ENCODE measurements around the gene RHOT2. TPM values are rescaled to one million over a fixed set of nuclear protein-coding genes. Genes with fewer than 3 reads are reported as not detected.
"Not testable (repeated sequence)": the region's sequence is repeated elsewhere in the genome, so short reads cannot be mapped to it uniquely, and the experiment has no call there.

The RHOT2 gene
- total RNA-seq, 1 experiment from 2014 or later: 210 TPM

DNA sequence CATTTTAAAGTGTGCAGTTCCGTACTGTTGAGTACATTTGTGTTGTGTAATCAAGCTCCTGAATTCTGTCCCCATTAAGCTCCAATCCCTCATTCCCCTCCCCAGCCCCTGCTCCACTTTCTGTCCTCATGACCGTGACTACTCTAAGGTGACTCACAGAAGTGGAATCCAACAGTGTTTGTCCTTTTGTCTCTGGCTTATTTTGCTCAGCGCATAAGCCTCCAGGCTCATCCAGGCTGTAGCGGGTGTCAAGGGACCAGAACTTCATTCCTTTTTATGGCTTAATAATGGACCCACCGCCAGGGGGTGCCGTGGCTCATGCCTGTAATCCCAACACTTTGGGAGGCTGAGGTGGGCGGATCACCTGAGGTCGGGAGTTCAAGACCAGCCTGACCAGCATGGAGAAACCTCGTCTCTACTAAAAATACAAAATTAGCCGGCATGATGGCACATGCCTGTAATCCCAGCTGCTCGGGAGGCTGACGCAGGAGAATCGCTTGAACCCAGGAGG is 44.9 kb downstream of the RHOT2 start:
- H3K4me1 ChIP-seq (ENCODE audit: insufficient read depth, low read length); H2BK20ac ChIP-seq (ENCODE audit: low read depth, low read length, poor library complexity, severe bottlenecking); H2BK120ac ChIP-seq (ENCODE audit: low read depth, low read length, poor library complexity, severe bottlenecking); H4K20me1 ChIP-seq (ENCODE audit: control insufficient read depth, insufficient read depth, insufficient read length); H3T11ph ChIP-seq (ENCODE audit: low read length); H3K79me1 ChIP-seq (ENCODE audit: insufficient read depth, low read depth, low read length, poor library complexity, severe bottlenecking); H3K14ac ChIP-seq (ENCODE audit: insufficient read depth, low read length); H2BK15ac ChIP-seq (ENCODE audit: low read depth, low read length); H2AFZ ChIP-seq (ENCODE audit: low read length); H3K23me2 ChIP-seq (ENCODE audit: insufficient read length, low read depth, low read length, poor library complexity, severe bottlenecking); H3K4me2 ChIP-seq (ENCODE audit: insufficient read depth, insufficient read length, low read length); H3K9me3 Mint-ChIP-seq; H3K4ac ChIP-seq (ENCODE audit: low read depth, low read length); H3K23ac ChIP-seq (ENCODE audit: insufficient read length, low read depth, low read length); H3K27ac ChIP-seq (ENCODE audit: insufficient read length, low read depth, low read length); H3K18ac ChIP-seq (ENCODE audit: insufficient read length, low read depth, low read length); H4K91ac ChIP-seq (ENCODE audit: insufficient read length, low read depth, low read length); H2BK5ac ChIP-seq (ENCODE audit: insufficient read length, low read length); H3K36me3 Mint-ChIP-seq (ENCODE audit: insufficient read depth in 1 of 3, low read depth in 3 of 3); H4K5ac ChIP-seq (ENCODE audit: insufficient read length, low read depth, low read length); H2AK5ac ChIP-seq (ENCODE audit: insufficient read length, low read length); H3K9me3 ChIP-seq (ENCODE audit: control insufficient read depth, low read depth, low read length); H4K8ac ChIP-seq (replicated peaks; ENCODE audit: insufficient read length, low read depth, low read length); H2BK12ac ChIP-seq (ENCODE audit: insufficient read length, low read depth, low read length); H3K79me2 ChIP-seq (ENCODE audit: insufficient read depth, low read length); H3K56ac ChIP-seq (ENCODE audit: insufficient read length, low read depth, low read length); H3K9ac ChIP-seq (ENCODE audit: extremely low read depth, insufficient read length, low read length): not testable (repeated sequence)
- peaks cover 11% of the 10 kb centered on the region; the same call in 1 of the 2 replicates for H3K27me3 ChIP-seq (ENCODE audit: insufficient read depth, low read length)
- no CpG with 5 or more reads among the region's 13 CpGs for WGBS (ENCODE audit: extremely low coverage, insufficient read length, low lambda C conversion rate)
- peak overlapping the region in 1 of 2 experiments; percentile 23; a peak in 2 of 5 replicates for H3K4me3 Mint-ChIP-seq
- H3K27ac Mint-ChIP-seq: peak overlapping the region in 2 of 3 experiments; percentile 10 to 24; a peak in 2 of 7 replicates
- DNase-seq: peak; percentile 82
- peaks cover 69% of the 10 kb centered on the region for H3K27me3 Mint-ChIP-seq (ENCODE audit: low read depth)
- TF ChIP-seq, protein P1, sequence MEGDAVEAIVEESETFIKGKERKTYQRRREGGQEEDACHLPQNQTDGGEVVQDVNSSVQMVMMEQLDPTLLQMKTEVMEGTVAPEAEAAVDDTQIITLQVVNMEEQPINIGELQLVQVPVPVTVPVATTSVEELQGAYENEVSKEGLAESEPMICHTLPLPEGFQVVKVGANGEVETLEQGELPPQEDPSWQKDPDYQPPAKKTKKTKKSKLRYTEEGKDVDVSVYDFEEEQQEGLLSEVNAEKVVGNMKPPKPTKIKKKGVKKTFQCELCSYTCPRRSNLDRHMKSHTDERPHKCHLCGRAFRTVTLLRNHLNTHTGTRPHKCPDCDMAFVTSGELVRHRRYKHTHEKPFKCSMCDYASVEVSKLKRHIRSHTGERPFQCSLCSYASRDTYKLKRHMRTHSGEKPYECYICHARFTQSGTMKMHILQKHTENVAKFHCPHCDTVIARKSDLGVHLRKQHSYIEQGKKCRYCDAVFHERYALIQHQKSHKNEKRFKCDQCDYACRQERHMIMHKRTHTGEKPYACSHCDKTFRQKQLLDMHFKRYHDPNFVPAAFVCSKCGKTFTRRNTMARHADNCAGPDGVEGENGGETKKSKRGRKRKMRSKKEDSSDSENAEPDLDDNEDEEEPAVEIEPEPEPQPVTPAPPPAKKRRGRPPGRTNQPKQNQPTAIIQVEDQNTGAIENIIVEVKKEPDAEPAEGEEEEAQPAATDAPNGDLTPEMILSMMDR (conservative IDR thresholded peaks at IDR 0.05): peak; percentile 73
- peaks cover 9 to 15% of the 10 kb centered on the region in 2 experiments for H3K4me1 Mint-ChIP-seq

All from H9 (cell line).